SKM-1 (cell line): ENCODE measurements around the gene ARL4C.

ENCODE experiments used
- DNase-seq: peaks from one replicate; lab custom pipeline; 2025; ENCODE audit not compliant: unreplicated experiment; lab: John Stamatoyannopoulos, UW

ARL4C gene, protein sequence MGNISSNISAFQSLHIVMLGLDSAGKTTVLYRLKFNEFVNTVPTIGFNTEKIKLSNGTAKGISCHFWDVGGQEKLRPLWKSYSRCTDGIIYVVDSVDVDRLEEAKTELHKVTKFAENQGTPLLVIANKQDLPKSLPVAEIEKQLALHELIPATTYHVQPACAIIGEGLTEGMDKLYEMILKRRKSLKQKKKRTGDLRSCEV

DNA sequence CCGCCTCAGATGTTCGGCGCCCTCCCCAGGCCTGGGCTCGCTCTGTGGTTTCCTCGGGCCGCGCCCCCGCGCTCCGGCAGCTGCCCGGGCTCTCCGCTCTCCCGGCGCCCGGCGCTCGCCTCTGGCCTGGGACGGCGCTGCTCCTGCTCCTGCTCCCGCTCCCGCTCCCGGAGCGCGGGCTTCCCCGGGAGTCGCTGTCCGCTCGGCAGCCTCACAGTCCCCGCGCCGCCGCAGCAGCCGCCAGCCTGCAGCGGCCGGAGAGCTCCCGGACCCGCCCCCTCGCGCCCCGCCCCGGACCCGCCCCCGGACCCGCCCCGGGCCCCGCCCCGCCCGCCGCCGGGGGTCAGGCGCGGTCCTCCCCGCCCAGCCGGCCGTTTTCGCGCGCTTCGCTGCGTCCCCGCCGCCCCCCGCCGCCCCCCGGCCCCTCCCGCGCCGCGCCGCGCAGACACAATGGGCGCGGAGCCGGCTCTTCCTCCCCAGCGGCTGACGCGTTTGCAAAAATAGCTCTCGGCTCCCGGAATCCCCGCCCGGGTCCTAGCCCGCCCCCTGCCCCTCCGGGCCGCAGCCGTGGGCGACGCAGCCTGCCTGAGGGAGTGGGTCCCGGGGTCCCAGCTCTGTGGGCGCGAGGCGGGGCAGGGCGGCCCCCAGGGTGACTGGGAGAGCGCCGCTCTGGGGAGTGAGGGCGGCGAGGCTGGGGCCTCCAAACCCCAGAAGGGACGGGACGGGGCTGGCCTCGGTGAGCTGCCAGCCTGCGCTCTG, at the start of gene ARL4C:
Gene ARL4C (minus strand): TSS at position 247 of the 759 bp plus-strand sequence. CDS start 495 bp downstream, outside the sequence.
- DNase-seq: no peak

DNA sequence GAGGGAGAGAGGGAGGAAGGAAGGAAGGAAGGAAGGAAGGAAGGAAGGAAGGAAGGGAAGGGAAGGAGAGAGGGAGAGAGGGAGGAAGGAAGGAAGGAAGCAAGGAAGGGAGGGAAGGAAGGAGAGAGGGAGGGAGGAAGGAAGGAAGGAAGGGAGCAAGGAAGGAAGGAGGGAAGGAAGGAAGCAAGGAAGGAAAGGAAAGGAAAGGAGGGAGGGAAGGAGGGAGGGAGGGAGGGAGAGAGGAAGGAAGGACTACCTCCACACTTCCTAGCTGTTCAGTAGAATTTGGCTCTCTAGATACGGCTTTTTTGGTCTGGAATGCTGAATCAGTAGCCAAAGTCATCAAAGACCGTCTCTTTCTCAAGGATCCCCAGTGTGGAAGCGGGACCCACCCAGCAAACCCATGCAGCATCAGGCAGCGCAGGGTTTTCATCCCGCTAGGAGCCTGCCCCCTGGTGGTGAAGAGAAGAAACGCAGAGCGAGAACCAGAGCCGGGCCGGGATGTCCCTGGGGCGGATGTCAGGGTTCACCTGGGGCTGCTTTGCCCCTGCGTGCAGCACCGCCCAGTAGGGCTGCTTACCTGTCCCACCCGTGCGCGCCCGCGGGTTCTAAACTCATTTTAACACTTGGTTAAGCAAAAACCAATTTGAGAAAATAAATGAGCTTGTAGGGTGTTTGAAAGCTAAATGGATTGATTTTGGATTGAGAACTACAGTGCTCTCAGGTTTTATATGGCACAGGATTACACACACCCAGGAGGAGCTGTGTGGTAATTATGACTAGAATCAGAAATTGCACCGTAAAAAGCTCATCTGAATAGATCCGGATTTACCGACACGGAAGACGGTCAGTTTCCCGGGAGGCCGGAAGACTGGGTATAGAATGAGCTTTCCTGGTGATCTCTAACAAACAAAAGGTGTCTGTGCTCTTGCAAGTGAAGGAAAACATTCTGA, 48.1 kb upstream of the ARL4C start:
- no peak for DNase-seq

DNA sequence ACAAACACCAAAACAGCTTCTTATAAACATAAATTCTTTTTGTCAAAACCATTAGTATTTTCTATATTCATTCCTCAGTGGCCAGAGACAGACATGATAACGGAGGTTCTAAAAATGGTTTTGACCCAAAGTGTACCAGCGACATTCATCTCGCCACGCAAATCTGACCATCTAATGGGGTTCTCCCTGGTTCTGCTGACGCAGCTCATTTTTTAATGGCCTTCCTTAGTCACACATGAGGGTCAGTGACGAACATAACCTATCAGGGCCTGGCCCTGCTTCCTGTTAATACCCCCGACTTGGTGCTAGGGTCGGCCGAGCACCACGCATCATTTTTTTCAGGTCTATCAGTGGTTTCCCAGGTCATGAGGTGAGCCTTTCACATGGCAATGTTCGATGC, 45.9 kb upstream of the ARL4C start:
- no peak for DNase-seq

DNA sequence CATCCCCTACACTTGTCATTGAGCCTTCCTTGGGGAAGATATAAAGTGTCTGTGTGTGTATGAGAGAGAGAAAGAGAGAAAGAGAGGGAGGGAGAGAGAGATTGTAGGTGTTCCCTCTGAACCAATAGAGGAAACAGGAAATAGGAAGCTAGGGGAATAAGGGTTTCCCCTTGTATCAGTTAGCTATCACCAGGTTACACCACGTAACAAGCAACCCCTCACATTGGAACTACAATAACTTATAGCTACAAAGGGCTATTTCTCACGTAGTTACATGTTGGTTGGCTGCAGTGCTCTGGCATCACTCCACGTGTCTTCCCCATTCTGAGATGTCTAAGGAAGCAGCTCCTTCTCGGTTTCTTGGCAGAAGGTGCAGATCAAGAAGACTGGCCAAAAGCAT, 41.0 kb upstream of the ARL4C start:
- DNase-seq: no peak

DNA sequence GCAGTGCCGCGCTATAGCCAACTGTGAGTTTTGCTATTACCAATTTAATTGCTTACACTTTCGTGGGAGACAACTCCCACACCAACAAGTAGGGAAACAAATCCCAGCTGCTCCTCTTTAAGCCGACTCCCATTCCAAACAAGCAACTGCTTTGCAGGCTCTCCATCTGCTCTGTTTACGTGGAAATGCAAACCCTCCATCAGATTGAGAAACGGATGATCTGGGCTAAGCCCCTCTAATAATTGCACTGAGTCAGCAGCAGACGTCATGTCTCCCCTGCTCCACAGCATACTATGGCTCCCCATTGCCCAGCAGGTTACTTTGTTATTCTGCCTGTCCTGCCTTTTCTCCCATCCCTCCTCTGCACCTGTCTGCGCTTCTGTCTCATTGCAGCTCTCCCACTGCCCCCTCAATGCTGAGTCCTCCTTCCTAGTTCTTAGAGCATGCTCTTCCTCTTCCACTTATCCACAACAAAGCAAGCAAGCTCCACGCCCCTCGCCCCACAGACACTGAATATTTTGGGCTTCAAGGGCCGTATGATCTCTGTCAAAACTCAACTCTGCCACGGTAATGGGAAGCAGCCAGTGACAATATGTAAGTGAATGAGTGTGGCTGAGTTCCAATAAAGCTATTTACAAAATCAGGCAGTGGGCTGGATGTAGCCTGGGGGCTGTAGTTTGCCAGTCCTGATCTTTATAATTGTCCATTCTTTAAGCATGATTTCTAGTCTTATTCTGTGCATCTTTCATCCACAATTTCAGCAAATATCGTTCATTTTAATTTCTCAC, 39.5 kb upstream of the ARL4C start:
- DNase-seq: no peak

DNA sequence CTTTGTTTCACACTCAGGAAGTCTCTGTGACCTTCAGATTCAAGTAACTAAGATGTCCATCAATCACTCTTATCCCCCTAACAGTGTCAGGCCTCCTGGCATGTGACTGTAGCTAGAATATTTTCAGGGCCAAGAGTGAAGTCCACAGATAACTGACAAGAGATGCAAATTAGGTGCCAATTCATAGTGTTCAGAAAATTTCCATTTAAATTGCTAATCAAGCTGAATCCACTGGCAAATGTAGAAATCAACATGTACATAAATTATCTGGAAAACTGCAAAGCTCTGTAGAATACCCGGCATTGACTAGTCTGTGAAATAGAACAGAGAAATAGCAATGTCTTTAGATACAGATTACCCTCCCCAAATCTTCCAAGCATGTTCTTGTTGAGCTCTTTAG, 38.6 kb upstream of the ARL4C start:
- DNase-seq: no peak

DNA sequence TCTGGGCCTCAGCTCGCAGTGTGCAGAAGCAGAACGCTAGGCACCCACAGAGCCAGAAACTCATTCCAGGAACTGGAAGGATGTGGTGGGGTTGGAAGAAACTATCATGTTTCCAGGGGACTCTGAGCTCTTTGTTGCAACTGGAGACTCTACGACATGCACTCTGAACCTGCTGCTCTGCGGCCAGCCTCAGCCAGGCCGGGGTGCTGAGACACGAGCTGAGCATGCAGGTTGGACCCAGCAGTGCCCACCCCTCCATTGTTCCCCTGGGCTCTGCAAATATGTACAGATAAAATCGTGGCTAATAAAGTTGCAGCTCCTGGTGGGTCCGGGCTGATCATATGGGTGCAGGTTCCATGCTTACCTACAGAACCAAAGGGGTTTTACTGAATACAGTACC, 37.6 kb upstream of the ARL4C start:
- no peak for DNase-seq

DNA sequence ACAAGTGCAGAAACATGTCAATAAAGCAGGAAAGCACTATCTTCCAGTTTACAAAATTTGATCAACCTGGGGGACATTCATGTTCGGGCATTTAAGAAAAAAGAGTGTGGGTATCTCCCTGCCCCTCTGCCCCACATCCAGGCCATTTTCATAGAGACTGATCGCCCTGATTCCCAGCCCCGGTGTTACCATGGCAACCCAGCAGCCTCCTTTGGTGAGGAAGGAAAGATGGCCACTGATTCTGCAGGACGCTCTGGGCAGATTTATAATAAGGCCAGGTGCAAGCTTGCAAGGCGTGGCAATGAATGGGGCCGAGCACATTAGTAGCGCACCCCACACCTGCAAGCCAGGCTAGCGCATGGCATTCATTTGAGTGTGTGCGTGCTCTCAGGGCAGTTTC, 36.7 kb upstream of the ARL4C start:
- no peak for DNase-seq

DNA sequence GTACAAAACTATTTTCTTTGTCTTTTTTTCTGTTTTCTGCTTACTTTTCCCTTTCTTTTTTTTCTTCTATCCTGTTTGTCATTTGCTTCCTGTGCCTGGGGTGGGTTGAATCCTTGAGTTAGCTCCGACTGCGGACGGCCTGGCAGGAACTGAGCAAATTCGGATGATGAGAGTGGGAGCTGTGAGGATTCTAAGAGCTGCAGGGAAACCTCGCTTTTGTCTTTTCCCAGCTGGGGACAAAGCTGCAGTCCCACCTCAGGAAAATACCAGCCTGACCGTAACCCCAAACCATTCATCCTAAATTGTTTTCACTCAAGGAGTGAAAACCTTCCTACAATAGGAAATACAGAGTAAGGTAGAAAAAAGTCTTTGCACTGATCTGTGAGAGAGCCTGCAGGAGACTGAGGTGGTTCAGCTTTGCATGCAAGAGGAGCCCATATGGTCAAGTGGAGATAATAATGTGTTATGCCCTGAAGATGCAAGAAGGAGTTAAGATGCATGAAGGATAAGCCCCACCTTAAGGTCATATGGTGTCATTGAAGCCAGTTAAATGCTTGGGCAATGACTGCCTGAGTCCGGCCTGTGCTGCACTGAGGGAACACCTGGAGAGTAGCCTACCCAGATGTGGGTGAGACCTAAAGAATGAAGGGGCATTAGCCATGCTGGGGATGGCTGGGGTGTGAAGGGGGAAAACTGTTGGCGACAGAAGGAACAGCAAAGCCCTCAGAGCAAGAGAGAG, 31.7 kb upstream of the ARL4C start:
- DNase-seq: no peak

DNA sequence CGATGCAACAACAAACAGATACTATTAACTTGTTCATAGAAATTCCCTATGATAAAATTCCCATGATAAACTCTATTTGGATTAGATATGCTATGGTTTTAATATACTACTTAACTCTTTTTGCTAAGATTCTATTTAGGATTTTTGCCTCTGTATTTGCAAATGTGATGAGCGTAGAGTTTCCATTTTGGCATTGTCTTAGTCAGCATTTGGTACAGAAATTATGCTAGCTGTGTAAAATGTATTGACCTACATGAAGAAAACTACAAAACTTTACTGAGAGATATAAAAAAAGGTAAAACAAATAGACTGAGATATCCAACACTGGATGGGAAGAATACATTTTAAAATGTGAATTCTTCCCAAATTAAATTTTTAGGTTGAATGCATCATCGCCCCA, 29.8 kb upstream of the ARL4C start:
- no peak for DNase-seq

DNA sequence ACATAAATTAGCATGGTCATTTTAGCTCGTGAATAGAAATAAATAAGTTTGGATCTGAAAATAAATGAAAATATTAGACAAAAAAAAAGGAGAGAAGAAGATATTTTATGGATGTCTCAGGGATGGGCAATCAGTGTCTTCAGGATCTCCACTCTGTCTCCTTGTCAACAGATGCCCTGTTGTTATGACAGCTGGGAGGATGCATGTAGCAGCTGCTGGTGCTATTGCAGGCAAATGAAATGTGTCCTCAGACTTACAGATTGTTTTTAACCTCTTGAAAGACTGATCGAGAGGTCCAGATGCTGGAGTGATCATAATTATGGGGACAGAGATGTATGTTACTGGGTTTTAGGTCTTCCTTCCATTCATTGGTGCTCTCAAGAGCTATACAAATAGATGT, 24.7 kb upstream of the ARL4C start:
- no peak for DNase-seq

DNA sequence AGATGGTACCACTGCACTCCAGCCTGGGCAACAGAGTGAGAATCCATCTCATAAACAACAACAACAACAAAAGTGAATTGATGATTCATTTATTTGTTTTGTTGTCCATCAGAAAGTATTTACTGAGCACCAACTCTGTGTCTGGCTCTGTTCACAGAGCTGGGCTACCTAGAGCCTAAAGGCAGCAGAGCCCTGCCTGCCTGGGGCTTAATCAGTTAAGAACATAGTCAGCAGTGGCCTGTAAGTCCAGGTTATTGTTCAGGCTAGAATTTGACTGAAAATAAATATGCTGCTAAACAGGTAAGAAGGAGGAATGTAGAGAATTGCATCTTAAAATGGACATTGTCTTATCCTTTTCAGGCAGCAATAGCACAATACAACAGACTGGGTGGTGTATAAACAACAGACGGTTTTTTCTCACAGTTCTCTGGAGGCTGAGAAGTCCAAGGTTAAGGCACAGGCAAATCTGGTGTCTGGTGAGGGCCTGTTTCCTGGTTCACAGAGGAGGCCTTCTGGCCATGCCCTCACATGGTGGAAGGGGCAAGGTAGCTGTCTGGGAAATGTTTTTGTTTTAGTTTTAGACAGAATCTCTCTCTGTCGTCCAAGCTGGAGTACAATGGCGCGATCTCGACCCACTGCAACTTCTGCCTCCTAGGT, 22.2 kb upstream of the ARL4C start:
- no peak for DNase-seq

DNA sequence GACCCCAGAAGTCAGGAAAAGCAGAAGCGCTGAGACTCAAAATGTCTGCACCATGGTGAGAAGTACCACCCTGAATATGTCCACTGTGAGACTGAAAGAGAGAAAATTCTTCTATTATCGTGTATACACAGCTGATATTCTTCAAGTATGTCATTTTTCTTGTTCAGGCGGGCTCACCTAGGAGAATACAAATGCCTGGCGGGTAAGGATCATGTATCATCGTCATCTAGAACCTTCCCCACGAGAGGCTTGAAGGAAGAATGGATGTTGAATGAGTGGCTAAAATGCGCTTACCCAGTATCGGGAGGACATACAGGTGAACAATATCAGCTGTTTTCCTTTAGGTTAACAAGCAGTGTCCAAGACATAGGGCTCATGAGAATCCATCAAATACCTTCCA, 21.1 kb upstream of the ARL4C start:
- DNase-seq: no peak

DNA sequence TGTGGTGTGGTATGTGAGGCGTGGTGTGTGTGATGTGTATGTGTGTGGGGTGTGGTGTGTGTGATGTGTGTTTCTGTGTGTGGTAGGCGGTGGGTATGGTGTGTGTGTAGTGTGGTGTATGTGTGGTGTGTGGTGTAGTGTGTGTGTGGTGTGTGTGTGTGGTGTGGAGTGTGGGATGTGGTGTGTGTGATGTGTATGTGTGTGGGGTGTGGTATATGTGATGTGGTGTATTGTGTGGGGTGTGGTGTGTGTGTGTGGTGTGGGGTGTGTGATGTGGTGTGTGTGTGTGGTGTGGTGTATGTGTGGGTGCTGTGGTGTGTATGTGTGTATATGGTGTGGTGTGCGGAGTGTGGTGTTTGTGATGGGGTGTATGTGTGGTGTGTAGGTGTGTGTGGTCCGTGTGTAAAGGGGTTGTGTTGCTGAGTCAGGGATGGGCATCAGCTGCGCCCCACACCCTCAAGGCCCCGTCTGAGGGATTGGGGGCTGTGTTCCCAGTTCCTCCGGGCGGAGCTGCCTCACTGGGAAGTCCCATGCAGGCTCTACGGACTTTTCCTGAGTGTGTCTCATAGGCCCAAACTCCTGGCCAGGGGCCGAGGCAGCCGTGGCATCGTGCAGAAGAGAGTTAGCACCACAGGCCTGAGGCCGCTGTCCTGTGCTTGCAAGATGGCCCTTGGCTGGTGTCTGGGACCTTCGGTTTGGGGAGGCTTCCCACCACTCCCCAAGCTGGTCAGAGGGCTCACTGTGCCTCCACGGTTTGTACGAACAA, 18.2 kb upstream of the ARL4C start:
- no peak for DNase-seq

DNA sequence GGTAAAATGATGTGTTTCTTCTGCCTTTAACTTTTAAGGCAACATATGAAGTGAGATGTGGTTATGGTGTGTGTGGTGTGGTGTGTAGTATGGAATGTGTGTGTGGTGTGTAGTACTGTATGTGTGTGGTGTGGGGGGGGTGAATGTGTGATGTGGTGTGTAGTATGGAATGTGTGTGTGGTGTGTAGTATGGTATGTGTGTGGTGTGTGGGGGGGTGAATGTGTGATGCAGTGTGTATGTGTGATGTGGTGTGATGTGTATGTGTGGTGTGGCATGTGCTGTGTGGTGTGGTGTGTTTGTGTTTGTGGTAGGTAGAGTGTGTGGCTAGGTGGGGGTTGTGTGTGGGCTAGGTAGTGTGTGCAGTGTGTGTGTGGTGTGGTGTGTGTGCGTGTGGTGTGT, 17.2 kb upstream of the ARL4C start:
- no peak for DNase-seq

DNA sequence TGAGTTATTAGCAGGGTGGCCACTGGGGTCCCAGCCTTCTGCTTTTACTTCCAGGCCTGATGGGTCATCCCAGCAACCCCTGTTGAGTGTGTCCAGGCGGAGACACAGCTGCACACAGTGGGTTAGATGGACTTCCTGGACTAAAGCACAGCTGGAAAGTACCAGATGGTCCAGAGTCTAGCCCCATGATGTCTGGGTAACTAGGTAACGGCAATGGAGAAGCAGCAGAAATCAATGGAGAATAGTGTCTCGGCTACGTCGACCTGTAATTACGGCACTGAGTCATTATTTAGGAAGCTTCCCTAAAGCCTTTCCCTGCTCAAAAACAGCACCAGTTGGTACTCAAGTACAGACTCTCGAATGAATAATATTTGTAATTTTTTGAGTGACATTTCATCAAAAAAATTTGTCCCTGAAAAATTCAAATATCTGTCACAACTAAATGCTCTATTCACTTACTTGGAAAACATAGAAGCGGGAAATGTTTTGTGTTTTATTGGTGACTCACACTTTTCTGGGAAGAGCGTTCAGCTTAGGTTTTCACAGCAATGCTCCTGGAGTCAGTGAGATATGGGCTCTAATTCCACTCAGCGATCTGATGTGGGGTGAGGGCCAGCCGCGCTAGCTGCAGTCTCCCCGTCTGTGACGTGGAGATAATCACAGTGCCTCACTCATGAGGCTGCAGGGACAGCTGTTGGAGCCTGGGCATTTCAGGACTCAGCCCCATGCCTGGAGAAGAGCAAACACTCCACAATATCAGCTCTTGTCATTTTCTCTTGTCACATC, 16.2 kb upstream of the ARL4C start:
- no peak for DNase-seq

DNA sequence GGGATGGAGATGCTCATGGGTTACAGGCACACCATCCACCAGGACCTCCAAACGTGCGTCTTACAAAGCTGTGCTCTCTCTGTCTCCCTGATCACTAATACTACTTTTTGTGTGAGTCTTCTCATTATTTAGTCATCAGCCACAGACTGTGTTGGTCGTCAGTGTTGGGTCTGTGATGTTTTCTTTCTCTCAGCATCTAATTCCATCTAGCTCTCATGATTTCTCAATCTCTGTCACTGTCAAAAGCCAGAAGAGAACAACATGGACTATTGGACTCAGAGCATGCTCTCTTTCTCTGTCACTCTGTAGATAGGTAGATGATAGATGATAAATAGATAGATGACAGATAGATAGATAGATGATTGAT, 6.0 kb upstream of the ARL4C start:
- DNase-seq: no peak

DNA sequence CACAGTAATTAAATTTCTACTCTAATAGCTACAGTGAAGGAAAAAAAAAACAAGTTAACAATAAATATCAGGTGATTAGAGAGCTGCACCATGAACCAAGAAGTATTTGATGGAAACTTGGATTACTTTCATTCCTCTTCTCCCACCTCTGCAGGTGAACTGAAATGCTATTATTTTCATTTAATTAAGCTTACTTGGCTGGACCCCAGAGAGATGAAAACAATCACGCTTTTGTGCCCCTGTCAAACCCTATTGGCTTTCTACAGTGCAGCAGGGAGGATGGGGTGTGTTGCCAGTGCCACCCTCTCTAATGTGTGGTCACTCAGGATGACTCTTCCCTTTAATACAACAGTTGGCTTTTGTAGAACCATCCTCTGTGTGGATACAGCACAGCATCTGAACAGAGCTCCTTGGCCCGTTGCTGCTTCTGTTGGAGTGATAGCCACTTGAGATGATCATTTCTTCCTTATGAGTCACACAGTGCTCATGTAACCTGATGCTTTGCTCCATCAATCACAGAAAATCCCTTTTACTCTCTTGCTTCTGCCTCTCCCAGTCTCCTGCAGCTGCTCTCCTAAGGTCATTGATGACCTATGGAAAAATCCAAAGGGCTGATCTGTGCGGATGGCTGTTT, 5.5 kb upstream of the ARL4C start:
- DNase-seq: no peak
